A549 (cell line): Measurements from ENCODE around the gene RGS14. TPM values are rescaled to one million over a fixed set of nuclear protein-coding genes. Genes with fewer than 3 reads are reported as not detected.

Source experiments
- ATAC-seq, 2 experiments: fragments of 200-7000 bp in 1 of 2; fragments of >200 bp in 1 of 2; cut with Nextera tagmentation in 1 of 2; cut with Tn5 transposase in 1 of 2; 3 replicates each; pipeline versions ENCODE4 v1.8.0 to v1.9.1; 2018 to 2020; ENCODE audit warnings: mild to moderate bottlenecking in 1 of 2, moderate library complexity in 1 of 2
- CTCF ChIA-PET: fragments of 300-600 bp; sonication (Branson Sonifier 250); formaldehyde crosslinking; extraction: SDS; loops from one replicate; lab custom pipeline; 2021; ENCODE audit warnings: antibody characterized with exemption, inconsistent platforms; lab: Yijun Ruan, JAX
- POLR2A ChIA-PET: fragments of 350-600 bp; formaldehyde crosslinking; extraction: SDS; loops from one replicate; lab custom pipeline; 2021; ENCODE audit warnings: antibody characterized with exemption, inconsistent platforms; lab: Yijun Ruan, JAX
- DNase-seq, 2 experiments: peaks; one replicate each; pipeline versions ENCODE4 v3.0.0 to v3.0.0-alpha.2; 2011 to 2016; ENCODE audit warnings: low read depth in 1 of 2, low spot score in 1 of 2
- FAIRE-seq: peaks from 2 replicates; lab custom pipeline; 2011; peaks lifted over from hg19 to GRCh38; lab: Jason Lieb, UNC
- H3K27ac ChIP-seq, 2 experiments: fragments of >200 bp; sonication (Bioruptor Twin); formaldehyde crosslinking; 3 replicates each; pipeline ENCODE4 v1.5.1; 2016 to 2017
- H3K4me1 ChIP-seq: fragments of >200 bp; sonication (Bioruptor Twin); formaldehyde crosslinking; 3 replicates; pipeline ENCODE4 v1.6.1; 2016
- H3K4me2 ChIP-seq: fragments of >200 bp; sonication (Bioruptor Twin); formaldehyde crosslinking; 3 replicates; pipeline ENCODE4 v1.6.1; 2016
- H3K4me3 ChIP-seq: fragments of >200 bp; sonication (Bioruptor Twin); formaldehyde crosslinking; 3 replicates; pipeline ENCODE4 v1.5.1; 2016
- H3K9me3 ChIP-seq: fragments of >200 bp; sonication (Bioruptor Twin); formaldehyde crosslinking; 3 replicates; pipeline ENCODE4 v1.6.1; 2016
- ATOH8 ChIP-seq: fragments of 250-450 bp; sonication (Bioruptor Pico); IDR thresholded peaks from 2 replicates; pipeline ENCODE4 v1.5.0; 2020; ENCODE audit warnings: low read depth, mild to moderate bottlenecking, moderate library complexity
- CBX8 ChIP-seq: fragments of 200-600 bp; sonication (generic); IDR thresholded peaks from 2 replicates; pipeline ENCODE4 v1.6.1; 2016
- CHD2 ChIP-seq: fragments of 150-350 bp; IDR thresholded peaks from 2 replicates; pipeline ENCODE4 v1.6.1; 2014; ENCODE audit warnings: low read length; ENCODE audit not compliant: partially characterized antibody
- CHD4 ChIP-seq: fragments of 200-600 bp; sonication (generic); IDR thresholded peaks from 2 replicates; pipeline ENCODE4 v1.6.1; 2016; ENCODE audit warnings: antibody characterized with exemption, mild to moderate bottlenecking, borderline replicate concordance
- EHF ChIP-seq: fragments of 250-450 bp; sonication (Bioruptor Pico); IDR thresholded peaks from 2 replicates; pipeline ENCODE4 v1.5.0; 2020; ENCODE audit warnings: mild to moderate bottlenecking
- EHMT2 ChIP-seq: fragments of 200-600 bp; sonication (generic); IDR thresholded peaks from 2 replicates; pipeline ENCODE4 v1.6.1; 2016; ENCODE audit warnings: antibody characterized with exemption, low read depth, mild to moderate bottlenecking, moderate library complexity
- ELK1 ChIP-seq: fragments of 150-350 bp; IDR thresholded peaks from 2 replicates; pipeline ENCODE4 v1.6.1; 2014; ENCODE audit warnings: low read depth, mild to moderate bottlenecking, low read length
- ESRRA ChIP-seq: fragments of 150-350 bp; IDR thresholded peaks from 2 replicates; pipeline ENCODE4 v1.6.1; 2014; ENCODE audit warnings: mild to moderate bottlenecking, low read length, borderline replicate concordance
- HEYL ChIP-seq: fragments of 250-450 bp; sonication (Bioruptor Pico); IDR thresholded peaks from 2 replicates; pipeline ENCODE4 v1.8.0; 2021; ENCODE audit warnings: mild to moderate bottlenecking, moderate library complexity
- HOXB5 ChIP-seq: fragments of 250-450 bp; sonication (Bioruptor Pico); IDR thresholded peaks from 2 replicates; pipeline ENCODE4 v1.5.0; 2020; ENCODE audit warnings: mild to moderate bottlenecking, moderate library complexity
- MAZ ChIP-seq: fragments of 150-350 bp; IDR thresholded peaks from 2 replicates; pipeline ENCODE4 v1.6.1; 2014; ENCODE audit warnings: antibody characterized with exemption, low read depth, low read length, borderline replicate concordance
- MYC ChIP-seq: IDR thresholded peaks from 2 replicates; pipeline ENCODE4 v1.6.1; 2012; ENCODE audit warnings: mild to moderate bottlenecking, inconsistent platforms, low read length, improper control_type of control experiment, borderline replicate concordance
- NR3C1 ChIP-seq: fragments of >200 bp; sonication (Bioruptor Twin); formaldehyde crosslinking; IDR thresholded peaks from 3 replicates; pipeline ENCODE4 v1.6.1; 2017
- POLR2AphosphoS2 ChIP-seq: conservative IDR thresholded peaks from 2 replicates; pipeline ENCODE4 v1.6.1; 2012; ENCODE audit warnings: low read length, improper control_type of control experiment, inconsistent platforms
- RAD21 ChIP-seq, 2 experiments: fragments of >200 bp in 1 of 2; sonication (Bioruptor Twin) in 1 of 2; formaldehyde crosslinking in 1 of 2; IDR thresholded peaks in 1 of 2; conservative IDR thresholded peaks in 1 of 2; 2 replicates in 1 of 2; 3 replicates in 1 of 2; pipeline ENCODE4 v1.6.1; 2012 to 2018; ENCODE audit warnings: inconsistent platforms in 1 of 2
- RCOR1 ChIP-seq: fragments of 150-350 bp; IDR thresholded peaks from 2 replicates; pipeline ENCODE4 v1.6.1; 2014; ENCODE audit warnings: antibody characterized with exemption, low read length, low read depth
- RFX5 ChIP-seq: fragments of 450-650 bp; IDR thresholded peaks from 2 replicates; pipeline ENCODE4 v1.7.1; 2014; ENCODE audit warnings: antibody characterized with exemption, mild to moderate bottlenecking, moderate library complexity
- SMC3 ChIP-seq: fragments of >200 bp; sonication (Bioruptor Twin); formaldehyde crosslinking; IDR thresholded peaks from 3 replicates; pipeline ENCODE4 v1.6.1; 2018; ENCODE audit warnings: inconsistent platforms
- SREBF2 ChIP-seq: fragments of 450-650 bp; IDR thresholded peaks from 2 replicates; pipeline ENCODE4 v1.6.1; 2014; ENCODE audit warnings: mild to moderate bottlenecking, moderate library complexity
- USF2 ChIP-seq: fragments of 450-650 bp; IDR thresholded peaks from 2 replicates; pipeline ENCODE4 v1.6.1; 2014; ENCODE audit warnings: antibody characterized with exemption
- ZC3H11A ChIP-seq: fragments of 450-650 bp; IDR thresholded peaks from 2 replicates; pipeline ENCODE4 v1.6.1; 2014; ENCODE audit warnings: antibody characterized with exemption, mild to moderate bottlenecking
- ZNF302 ChIP-seq: fragments of 250-450 bp; sonication (Bioruptor Pico); IDR thresholded peaks from 2 replicates; pipeline ENCODE4 v1.9.0; 2021; ENCODE audit warnings: inconsistent platforms, mild to moderate bottlenecking, moderate library complexity
- ZSCAN20 ChIP-seq: fragments of 250-450 bp; sonication (Bioruptor Pico); IDR thresholded peaks from 2 replicates; pipeline ENCODE4 v1.8.0; 2022; ENCODE audit warnings: mild to moderate bottlenecking, moderate library complexity
- WGBS: methylation state at CpG from one replicate; pipeline ENCODE4 v1.1.6; 2017; ENCODE audit errors: missing lambda C conversion rate; 5-methylcytosine and 5-hydroxymethylcytosine counted together
- polyA plus RNA-seq, 4 experiments: library from polyadenylated mRNA; depleted of rRNA in 3 of 4; stranded (reverse); fragments of >200 nt; fragmentation: RNase III in 1 of 4; extraction: RNeasy Plus Mini Kit Qiagen cat#74134 plus additional on column Dnase treatment in 1 of 4; gene quantifications; 2 replicates in 3 of 4; 3 replicates in 1 of 4; pipeline ENCODE4 v1.2.3, GENCODE V29; 2011 to 2017
- TF ChIP-seq, protein P1 (sequence below): IDR thresholded peaks from 2 replicates; pipeline ENCODE4 v1.6.1; 2012
- TF ChIP-seq, protein P2 (sequence below): fragments of >200 bp; sonication (Bioruptor Twin); formaldehyde crosslinking; IDR thresholded peaks from 3 replicates; pipeline ENCODE4 v1.5.1; 2016

The RGS14 gene
- polyA plus RNA-seq, 2 of the 4 experiments (the other 2 are of a cell fraction) = 3.9 to 8.4 TPM

GRCh38 chr5:177335701-177336065 is 22.0 kb upstream of the RGS14 start:
- no peak for FAIRE-seq
- POLR2A ChIA-PET = interaction anchor here (0.6 kb wide), 1 partner anchor 16 kb away, joined by 3 read pairs; the partner anchor contains the start of gene LMAN2

DNA sequence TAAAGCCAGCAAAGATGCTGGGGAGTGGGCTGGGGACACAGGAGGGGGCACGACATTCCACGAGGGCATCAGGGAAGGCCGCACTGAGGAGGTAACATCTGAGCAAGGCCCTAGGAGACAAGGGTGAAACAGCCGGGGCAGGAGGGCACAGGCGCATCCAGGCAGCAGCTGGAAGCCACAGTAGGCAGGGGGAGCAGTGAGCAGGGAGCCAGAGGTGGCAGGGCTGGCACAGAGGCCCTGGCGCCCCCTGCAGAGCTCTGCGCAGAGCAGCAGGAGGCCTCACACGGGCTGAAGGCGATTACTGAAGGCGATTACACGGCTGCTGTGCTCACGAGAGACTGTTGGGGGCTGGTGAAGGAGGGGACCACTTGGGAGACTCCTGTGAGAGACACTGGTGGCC is 21.6 kb upstream of the RGS14 start:
- no peak overlapping the region for H3K27ac ChIP-seq
- no peak overlapping the region for H3K4me3 ChIP-seq
- POLR2A ChIA-PET = interaction anchor here (0.6 kb wide), 1 partner anchor 15 kb away, joined by 3 read pairs; the partner anchor contains the start of gene LMAN2
- H3K9me3 ChIP-seq = no peaks in the 10 kb centered on the region
- peak; percentile 62 to 74 for DNase-seq
- H3K4me1 ChIP-seq = 0 out of 3 replicates have a peak, but pooled peaks cover 10% of the 10 kb centered on the region
- TF ChIP-seq, protein P1, sequence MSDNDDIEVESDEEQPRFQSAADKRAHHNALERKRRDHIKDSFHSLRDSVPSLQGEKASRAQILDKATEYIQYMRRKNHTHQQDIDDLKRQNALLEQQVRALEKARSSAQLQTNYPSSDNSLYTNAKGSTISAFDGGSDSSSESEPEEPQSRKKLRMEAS = no peak
- no peak for TF ChIP-seq ELK1
- TF ChIP-seq, protein P2, sequence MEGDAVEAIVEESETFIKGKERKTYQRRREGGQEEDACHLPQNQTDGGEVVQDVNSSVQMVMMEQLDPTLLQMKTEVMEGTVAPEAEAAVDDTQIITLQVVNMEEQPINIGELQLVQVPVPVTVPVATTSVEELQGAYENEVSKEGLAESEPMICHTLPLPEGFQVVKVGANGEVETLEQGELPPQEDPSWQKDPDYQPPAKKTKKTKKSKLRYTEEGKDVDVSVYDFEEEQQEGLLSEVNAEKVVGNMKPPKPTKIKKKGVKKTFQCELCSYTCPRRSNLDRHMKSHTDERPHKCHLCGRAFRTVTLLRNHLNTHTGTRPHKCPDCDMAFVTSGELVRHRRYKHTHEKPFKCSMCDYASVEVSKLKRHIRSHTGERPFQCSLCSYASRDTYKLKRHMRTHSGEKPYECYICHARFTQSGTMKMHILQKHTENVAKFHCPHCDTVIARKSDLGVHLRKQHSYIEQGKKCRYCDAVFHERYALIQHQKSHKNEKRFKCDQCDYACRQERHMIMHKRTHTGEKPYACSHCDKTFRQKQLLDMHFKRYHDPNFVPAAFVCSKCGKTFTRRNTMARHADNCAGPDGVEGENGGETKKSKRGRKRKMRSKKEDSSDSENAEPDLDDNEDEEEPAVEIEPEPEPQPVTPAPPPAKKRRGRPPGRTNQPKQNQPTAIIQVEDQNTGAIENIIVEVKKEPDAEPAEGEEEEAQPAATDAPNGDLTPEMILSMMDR = peak; percentile 57
- peak; percentile 65 for TF ChIP-seq SMC3
- no peak for TF ChIP-seq POLR2AphosphoS2
- no peak for TF ChIP-seq NR3C1
- TF ChIP-seq EHF (CRISPR knock-in tag) = no peak
- TF ChIP-seq RAD21 (conservative IDR thresholded peaks at IDR 0.05 in 1 of 2, IDR thresholded peaks at IDR 0.05 in 1 of 2) = peak; percentile 58 to 60
- TF ChIP-seq, all 56 proteins: peak for 3
- H3K4me2 ChIP-seq = no peak overlapping the region
- 48% methylated on average over 12 of the region's 12 CpGs for WGBS
- peak; percentile 90 to 97 for ATAC-seq
- CTCF ChIA-PET = interaction anchor here (0.6 to 7.9 kb wide), 14 partner anchors 9 to 262 kb away, joined by 3 to 111 read pairs (median 6); no protein-coding TSS in a partner anchor
- FAIRE-seq = no peak

More at GRCh38 chr5:177335701-177336065, 22.0 kb upstream of the RGS14 start:
- H3K4me1 ChIP-seq = 0 out of 3 replicates have a peak, but pooled peaks cover 10% of the 10 kb centered on the region
- DNase-seq (no peak), ATAC-seq (no peak)
- H3K9me3 ChIP-seq = no peaks in the 10 kb centered on the region
- 97% methylated on average over 6 of the region's 7 CpGs for WGBS
- no peak overlapping the region for H3K4me3 ChIP-seq
- H3K4me2 ChIP-seq = no peak overlapping the region
- CTCF ChIA-PET = interaction anchor here (0.6 to 7.9 kb wide), 15 partner anchors 8 to 262 kb away, joined by 3 to 111 read pairs (median 5); no protein-coding TSS in a partner anchor
- TF ChIP-seq RFX5 = no peak
- TF ChIP-seq EHF (CRISPR knock-in tag) = no peak
- TF ChIP-seq, protein P1 = no peak
- no peak for TF ChIP-seq MYC
- no peak for TF ChIP-seq HEYL (CRISPR knock-in tag)
- no peak for TF ChIP-seq MAZ
- no peak for TF ChIP-seq ZSCAN20 (CRISPR knock-in tag)
- TF ChIP-seq HOXB5 (CRISPR knock-in tag) = no peak
- no peak overlapping the region for H3K27ac ChIP-seq

DNA sequence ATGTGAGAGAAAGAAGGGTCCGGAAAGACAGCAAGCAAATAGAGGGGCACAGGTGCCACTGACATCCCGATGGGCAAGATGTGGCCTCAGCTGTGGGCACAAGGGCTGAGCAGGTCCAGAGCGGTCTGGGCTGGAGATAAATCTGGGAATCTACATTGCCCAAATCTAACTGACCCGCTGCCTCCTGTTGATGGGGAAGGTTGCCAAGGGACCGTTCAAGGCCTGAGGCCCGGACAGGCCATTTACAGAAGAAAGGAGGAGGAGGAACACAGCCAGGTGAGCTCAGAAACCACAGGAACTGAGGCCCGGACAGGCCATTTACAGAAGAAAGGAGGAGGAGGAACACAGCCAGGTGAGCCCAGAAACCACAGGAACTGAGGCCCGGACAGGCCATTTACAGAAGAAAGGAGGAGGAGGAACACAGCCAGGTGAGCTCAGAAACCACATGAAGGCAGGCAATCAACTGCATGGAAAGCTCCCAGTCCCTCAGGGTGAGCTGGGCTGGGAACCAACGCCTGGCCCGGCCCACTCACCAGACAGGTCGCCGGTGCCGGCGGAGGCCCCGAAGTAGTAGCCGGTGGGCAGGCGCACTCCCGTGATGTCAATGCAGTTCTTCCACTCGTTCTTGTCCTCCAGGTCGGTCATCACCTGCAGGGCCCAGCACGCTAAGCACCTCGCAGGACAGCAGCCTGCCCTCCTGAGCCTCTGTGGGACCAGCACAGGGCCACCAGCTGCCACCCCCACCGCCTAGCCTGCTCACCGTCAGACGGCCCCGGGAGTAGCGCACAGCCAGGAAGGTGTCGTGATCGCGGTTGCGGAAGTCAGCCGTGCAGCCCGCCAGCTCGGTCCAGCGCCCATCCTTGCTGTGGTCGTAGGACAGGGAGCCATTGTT is 20.9 kb upstream of the RGS14 start:
- Histone ChIP-seq H3K4me3 (no peak overlapping the region), H3K9me3 (no peaks in the 10 kb centered on the region), H3K4me1 (0 out of 3 replicates have a peak, but pooled peaks cover 10% of the 10 kb centered on the region), H3K4me2 (no peak overlapping the region), H3K27ac (no peak overlapping the region)
- 90% methylated on average over 36 of the region's 36 CpGs for WGBS
- no peak for FAIRE-seq
- CTCF ChIA-PET = interaction anchor here (0.9 to 7.9 kb wide), 15 partner anchors 9 to 263 kb away, joined by 3 to 111 read pairs (median 5); partner anchors contain the start of gene LMAN2
- POLR2A ChIA-PET = no interaction called here
- DNase-seq = no peak
- TF ChIP-seq RCOR1 (no peak), SREBF2 (no peak), ATOH8 (CRISPR knock-in tag) (no peak), USF2 (no peak), CBX8 (no peak), EHMT2 (no peak), CHD4 (no peak), NR3C1 (no peak), ZNF302 (CRISPR knock-in tag) (no peak), EHF (CRISPR knock-in tag) (no peak), ZC3H11A (no peak), ESRRA (no peak), SMC3 (no peak), RAD21 (conservative IDR thresholded peaks at IDR 0.05 in 1 of 2, IDR thresholded peaks at IDR 0.05 in 1 of 2) (no peak), CHD2 (no peak)
- TF ChIP-seq, all 56 proteins: peak for 0
- ATAC-seq = no peak
